ENCODE data around the gene FMNL1. TPM values are rescaled to one million over a fixed set of nuclear protein-coding genes. Genes with fewer than 3 reads are reported as not detected.

The FMNL1 gene
- total and polyA plus RNA-seq, 7 donors: 8.9 to 35.5 (median 11.0) TPM

DNA sequence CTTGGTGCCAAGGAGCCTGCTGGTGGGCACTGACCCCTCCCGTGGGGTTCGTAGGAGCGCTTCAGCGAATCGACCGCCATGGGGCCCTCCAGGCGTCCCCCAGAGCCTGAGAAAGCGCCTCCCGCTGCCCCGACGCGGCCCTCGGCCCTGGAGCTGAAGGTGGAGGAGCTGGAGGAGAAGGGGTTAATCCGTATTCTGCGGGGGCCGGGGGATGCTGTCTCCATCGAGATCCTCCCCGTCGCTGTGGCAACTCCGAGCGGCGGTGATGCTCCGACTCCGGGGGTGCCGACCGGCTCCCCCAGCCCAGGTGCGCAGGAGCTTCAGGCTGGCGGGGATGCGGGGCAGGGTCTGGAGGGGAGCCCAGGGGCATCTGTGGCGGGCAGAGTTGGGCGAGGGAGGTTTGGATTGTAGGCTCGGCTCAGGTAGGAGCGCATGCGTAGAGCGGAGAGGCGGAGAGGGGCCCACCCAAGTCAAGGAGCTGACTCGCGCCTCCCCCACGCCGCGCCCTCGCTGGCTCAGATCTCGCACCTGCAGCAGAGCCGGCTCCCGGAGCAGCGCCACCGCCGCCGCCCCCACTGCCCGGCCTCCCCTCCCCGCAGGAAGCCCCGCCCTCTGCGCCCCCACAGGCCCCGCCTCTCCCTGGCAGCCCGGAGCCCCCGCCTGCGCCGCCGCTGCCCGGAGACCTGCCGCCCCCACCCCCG lies 19.8 kb downstream of the FMNL1 start:
- H3K27ac ChIP-seq: no peak overlapping the region
- H3K9me3 ChIP-seq: no peaks in the 10 kb centered on the region
- peaks cover 16 to 39% (median 18%) of the 10 kb centered on the region in 3 donors for H3K27me3 ChIP-seq
- intact Hi-C loops (cut with DNase I): no loop called here
- TF ChIP-seq POLR2A (IDR thresholded peaks at IDR 0.05) (no peak), EP300 (IDR thresholded peaks at IDR 0.05) (no peak), POLR2AphosphoS5 (IDR thresholded peaks at IDR 0.05) (no peak)
- TF ChIP-seq, protein P1, sequence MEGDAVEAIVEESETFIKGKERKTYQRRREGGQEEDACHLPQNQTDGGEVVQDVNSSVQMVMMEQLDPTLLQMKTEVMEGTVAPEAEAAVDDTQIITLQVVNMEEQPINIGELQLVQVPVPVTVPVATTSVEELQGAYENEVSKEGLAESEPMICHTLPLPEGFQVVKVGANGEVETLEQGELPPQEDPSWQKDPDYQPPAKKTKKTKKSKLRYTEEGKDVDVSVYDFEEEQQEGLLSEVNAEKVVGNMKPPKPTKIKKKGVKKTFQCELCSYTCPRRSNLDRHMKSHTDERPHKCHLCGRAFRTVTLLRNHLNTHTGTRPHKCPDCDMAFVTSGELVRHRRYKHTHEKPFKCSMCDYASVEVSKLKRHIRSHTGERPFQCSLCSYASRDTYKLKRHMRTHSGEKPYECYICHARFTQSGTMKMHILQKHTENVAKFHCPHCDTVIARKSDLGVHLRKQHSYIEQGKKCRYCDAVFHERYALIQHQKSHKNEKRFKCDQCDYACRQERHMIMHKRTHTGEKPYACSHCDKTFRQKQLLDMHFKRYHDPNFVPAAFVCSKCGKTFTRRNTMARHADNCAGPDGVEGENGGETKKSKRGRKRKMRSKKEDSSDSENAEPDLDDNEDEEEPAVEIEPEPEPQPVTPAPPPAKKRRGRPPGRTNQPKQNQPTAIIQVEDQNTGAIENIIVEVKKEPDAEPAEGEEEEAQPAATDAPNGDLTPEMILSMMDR (IDR thresholded peaks at IDR 0.05): no peak
- DNase-seq: no peak
- 18 to 63% methylated on average over 62 of the region's 62 CpGs for WGBS, 2 donors
- no peaks in the 10 kb centered on the region for H3K36me3 ChIP-seq
- H3K4me1 ChIP-seq: peaks cover 0 to 16% (median 14%) of the 10 kb centered on the region in 4 donors
- H3K4me3 ChIP-seq: peak overlapping the region in 3 of 4 donors; percentile 8 to 33 (median 27)

DNA sequence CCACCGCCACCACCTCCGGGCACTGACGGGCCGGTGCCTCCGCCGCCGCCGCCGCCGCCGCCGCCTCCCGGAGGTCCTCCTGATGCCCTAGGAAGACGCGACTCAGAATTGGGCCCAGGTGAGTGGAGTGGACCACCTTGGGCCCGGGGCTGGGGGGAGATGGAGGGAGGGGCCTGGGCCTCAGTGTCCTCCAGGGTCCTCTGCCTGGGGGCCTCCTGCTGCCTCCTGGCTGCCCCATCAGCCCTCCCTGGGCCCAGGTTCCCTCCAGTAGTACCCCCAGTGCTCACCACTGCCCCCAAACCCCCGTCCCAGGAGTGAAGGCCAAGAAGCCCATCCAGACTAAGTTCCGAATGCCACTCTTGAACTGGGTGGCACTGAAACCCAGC lies 20.3 kb downstream of the FMNL1 start:
- 17 to 64% methylated on average over 18 of the region's 18 CpGs for WGBS, 2 donors
- Histone ChIP-seq H3K36me3 (no peaks in the 10 kb centered on the region), H3K9me3 (no peaks in the 10 kb centered on the region), H3K27me3 (peaks cover 16 to 38% (median 18%) of the 10 kb centered on the region in 3 donors), H3K4me1 (peaks cover 0 to 21% (median 20%) of the 10 kb centered on the region in 4 donors), H3K27ac (no peak overlapping the region), H3K4me3 (peak overlapping the region in 2 of 4 donors; percentile 27 to 33)
- no peak for DNase-seq
- intact Hi-C loops (cut with DNase I): no loop called here
- TF ChIP-seq, protein P1 (IDR thresholded peaks at IDR 0.05): no peak
- TF ChIP-seq POLR2AphosphoS5 (IDR thresholded peaks at IDR 0.05) (no peak), POLR2A (IDR thresholded peaks at IDR 0.05) (no peak), EP300 (IDR thresholded peaks at IDR 0.05) (no peak)

DNA sequence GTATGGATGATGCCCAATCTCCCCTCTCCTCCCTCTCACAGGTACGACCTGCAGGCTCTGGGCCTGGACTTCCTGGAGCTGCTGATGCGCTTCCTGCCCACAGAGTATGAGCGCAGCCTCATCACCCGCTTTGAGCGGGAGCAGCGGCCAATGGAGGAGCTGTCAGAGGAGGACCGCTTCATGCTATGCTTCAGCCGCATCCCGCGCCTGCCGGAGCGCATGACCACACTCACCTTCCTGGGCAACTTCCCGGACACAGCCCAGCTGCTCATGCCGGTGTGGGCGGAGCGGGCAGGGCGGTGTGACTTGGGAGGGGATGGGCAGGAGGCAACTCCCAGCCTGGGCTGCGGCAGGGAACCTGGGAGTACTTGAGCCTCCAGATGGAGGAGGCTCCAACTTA lies 22.1 kb downstream of the FMNL1 start:
- H3K27ac ChIP-seq: no peak overlapping the region
- H3K27me3 ChIP-seq: peaks cover 16 to 37% (median 18%) of the 10 kb centered on the region in 3 donors
- intact Hi-C loops (cut with DNase I): no loop called here
- no peak for TF ChIP-seq POLR2A (IDR thresholded peaks at IDR 0.05)
- TF ChIP-seq EP300 (IDR thresholded peaks at IDR 0.05): no peak
- no peak for TF ChIP-seq POLR2AphosphoS5 (IDR thresholded peaks at IDR 0.05)
- TF ChIP-seq, protein P1 (IDR thresholded peaks at IDR 0.05): no peak
- no peaks in the 10 kb centered on the region for H3K36me3 ChIP-seq
- no peaks in the 10 kb centered on the region for H3K9me3 ChIP-seq
- H3K4me3 ChIP-seq: no peak overlapping the region
- DNase-seq: no peak
- WGBS, 2 donors: 20 to 70% methylated on average over 18 of the region's 18 CpGs
- H3K4me1 ChIP-seq: peaks cover 0 to 34% (median 31%) of the 10 kb centered on the region in 4 donors

DNA sequence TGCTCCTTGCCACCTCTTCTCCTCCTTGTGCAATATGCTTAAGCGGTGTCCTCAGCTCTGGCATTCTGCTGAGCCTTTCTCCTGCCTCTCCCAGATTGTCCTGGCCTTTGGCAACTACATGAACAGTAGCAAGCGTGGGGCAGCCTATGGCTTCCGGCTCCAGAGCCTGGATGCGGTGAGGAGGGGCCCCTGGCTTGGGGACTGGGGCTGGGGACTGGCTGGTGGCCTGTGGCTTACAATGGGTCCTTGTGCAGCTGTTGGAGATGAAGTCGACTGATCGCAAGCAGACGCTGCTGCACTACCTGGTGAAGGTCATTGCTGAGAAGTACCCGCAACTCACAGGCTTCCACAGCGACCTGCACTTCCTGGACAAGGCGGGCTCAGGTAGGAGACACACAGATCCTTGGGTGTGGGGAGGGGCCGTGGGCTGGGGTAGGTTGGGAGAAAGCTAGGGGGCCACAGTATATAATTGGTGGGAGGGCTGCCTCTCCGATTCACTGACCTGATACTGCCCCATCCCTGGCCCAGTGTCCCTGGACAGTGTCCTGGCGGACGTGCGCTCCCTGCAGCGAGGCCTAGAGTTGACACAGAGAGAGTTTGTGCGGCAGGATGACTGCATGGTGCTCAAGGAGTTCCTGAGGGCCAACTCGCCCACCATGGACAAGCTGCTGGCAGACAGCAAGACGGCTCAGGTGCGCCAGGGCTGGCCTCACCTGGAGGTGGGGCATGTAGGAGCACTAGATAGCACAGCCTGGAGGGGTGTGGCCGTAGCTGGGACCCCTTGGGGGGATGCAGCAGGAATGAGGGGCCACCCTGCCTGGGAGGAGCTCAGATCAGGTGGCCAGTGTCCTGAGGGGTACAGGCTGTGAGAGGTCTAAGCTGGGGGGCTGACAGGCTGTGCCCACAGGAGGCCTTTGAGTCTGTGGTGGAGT lies 23.3 kb downstream of the FMNL1 start:
- DNase-seq: no peak
- no peak overlapping the region for H3K4me3 ChIP-seq
- H3K4me1 ChIP-seq: peaks cover 0 to 34% (median 31%) of the 10 kb centered on the region in 4 donors
- H3K36me3 ChIP-seq: no peaks in the 10 kb centered on the region
- no peaks in the 10 kb centered on the region for H3K9me3 ChIP-seq
- intact Hi-C loops (cut with DNase I): no loop called here
- peaks cover 14 to 25% (median 16%) of the 10 kb centered on the region in 3 donors for H3K27me3 ChIP-seq
- WGBS, 2 donors: 92 to 93% methylated on average over 21 of the region's 21 CpGs
- TF ChIP-seq, protein P1 (IDR thresholded peaks at IDR 0.05): no peak
- TF ChIP-seq EP300 (IDR thresholded peaks at IDR 0.05) (no peak), POLR2A (IDR thresholded peaks at IDR 0.05) (no peak), POLR2AphosphoS5 (IDR thresholded peaks at IDR 0.05) (no peak)
- H3K27ac ChIP-seq: no peak overlapping the region
